ENCODE data around the gene KLHL35. TPM values are rescaled to one million over a fixed set of nuclear protein-coding genes. Genes with fewer than 3 reads are reported as not detected.

KLHL35 gene
- total RNA-seq, 1 experiment from 2014 or later: 0.83 TPM

DNA sequence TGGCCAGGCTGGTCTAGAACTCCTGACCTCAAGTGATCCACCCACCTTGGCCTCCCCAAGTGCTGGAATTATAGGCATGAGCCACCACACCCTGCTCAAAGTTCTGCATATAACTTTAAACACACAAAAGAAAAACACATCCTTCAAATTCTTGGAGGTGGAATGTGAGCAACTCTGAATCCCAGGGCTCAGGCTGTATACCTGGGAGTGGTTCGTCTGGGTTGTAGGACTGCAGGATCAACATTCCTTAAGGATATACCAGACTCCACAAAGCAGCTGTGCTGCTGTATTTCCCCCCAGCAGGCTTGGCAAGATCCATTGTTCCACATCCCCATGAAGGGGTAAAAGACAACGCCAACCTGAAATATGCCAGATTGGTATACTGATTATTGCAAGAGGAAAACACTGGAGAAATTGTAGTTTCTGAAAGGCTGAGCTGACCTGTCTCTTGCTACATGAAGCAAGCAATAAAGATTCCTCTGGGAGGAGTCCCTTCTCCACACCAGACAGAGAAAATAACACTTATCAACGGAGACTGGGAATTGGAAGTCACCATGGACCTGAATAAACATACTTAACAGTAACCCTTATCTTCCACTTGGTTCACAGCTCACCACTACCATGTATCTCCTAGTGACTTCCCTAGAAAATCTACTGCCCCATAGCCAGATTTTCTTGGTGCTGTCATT is 45.9 kb downstream of the KLHL35 start:
- WGBS (ENCODE audit: extremely low coverage, insufficient read length, low lambda C conversion rate): no CpG with 5 or more reads among the region's 3 CpGs
- Histone ChIP-seq H4K5ac (ENCODE audit: insufficient read length, low read depth, low read length) (no peak overlapping the region), H3K56ac (ENCODE audit: insufficient read length, low read depth, low read length) (no peak overlapping the region), H4K20me1 (ENCODE audit: control insufficient read depth, insufficient read depth, insufficient read length) (no peaks in the 10 kb centered on the region), H3K4ac (ENCODE audit: low read depth, low read length) (no peak overlapping the region), H2BK20ac (ENCODE audit: low read depth, low read length, poor library complexity, severe bottlenecking) (no peak overlapping the region), H3K14ac (ENCODE audit: insufficient read depth, low read length) (no peak overlapping the region), H3K23ac (ENCODE audit: insufficient read length, low read depth, low read length) (no peak overlapping the region), H3K4me1 (ENCODE audit: insufficient read depth, low read length) (no peaks in the 10 kb centered on the region; the same call in 1 of the 2 replicates), H4K8ac (replicated peaks; ENCODE audit: insufficient read length, low read depth, low read length) (no peak overlapping the region), H3K18ac (ENCODE audit: insufficient read length, low read depth, low read length) (no peak overlapping the region), H3K79me1 (ENCODE audit: insufficient read depth, low read depth, low read length, poor library complexity, severe bottlenecking) (no peaks in the 10 kb centered on the region), H3K9ac (ENCODE audit: extremely low read depth, insufficient read length, low read length) (no peak overlapping the region), H2AK5ac (ENCODE audit: insufficient read length, low read length) (no peak overlapping the region), H2BK12ac (ENCODE audit: insufficient read length, low read depth, low read length) (no peak overlapping the region), H3K27me3 (ENCODE audit: insufficient read depth, low read length) (no peaks in the 10 kb centered on the region), H2BK5ac (ENCODE audit: insufficient read length, low read length) (no peak overlapping the region), H4K91ac (ENCODE audit: insufficient read length, low read depth, low read length) (no peak overlapping the region), H3K23me2 (ENCODE audit: insufficient read length, low read depth, low read length, poor library complexity, severe bottlenecking) (no peaks in the 10 kb centered on the region), H2BK15ac (ENCODE audit: low read depth, low read length) (no peak overlapping the region), H2AFZ (ENCODE audit: low read length) (no peak overlapping the region), H3K79me2 (ENCODE audit: insufficient read depth, low read length) (no peaks in the 10 kb centered on the region), H2BK120ac (ENCODE audit: low read depth, low read length, poor library complexity, severe bottlenecking) (no peak overlapping the region), H3K4me2 (ENCODE audit: insufficient read depth, insufficient read length, low read length) (no peak overlapping the region), H3K27ac (ENCODE audit: insufficient read length, low read depth, low read length) (no peak overlapping the region), H3K9me3 (ENCODE audit: control insufficient read depth, low read depth, low read length) (no peaks in the 10 kb centered on the region), H3T11ph (ENCODE audit: low read length) (no peak overlapping the region)
- Mint-ChIP-seq H3K36me3 (ENCODE audit: insufficient read depth in 1 of 3, low read depth in 3 of 3) (no peaks in the 10 kb centered on the region), H3K4me1 (peaks cover 9 to 11% of the 10 kb centered on the region in 2 experiments), H3K27ac (no peak overlapping the region), H3K4me3 (no peak overlapping the region), H3K27me3 (ENCODE audit: low read depth) (no peaks in the 10 kb centered on the region; the same call in 1 of the 2 replicates), H3K9me3 (no peaks in the 10 kb centered on the region)
- DNase-seq: peak; percentile 65
- TF ChIP-seq, protein P1, sequence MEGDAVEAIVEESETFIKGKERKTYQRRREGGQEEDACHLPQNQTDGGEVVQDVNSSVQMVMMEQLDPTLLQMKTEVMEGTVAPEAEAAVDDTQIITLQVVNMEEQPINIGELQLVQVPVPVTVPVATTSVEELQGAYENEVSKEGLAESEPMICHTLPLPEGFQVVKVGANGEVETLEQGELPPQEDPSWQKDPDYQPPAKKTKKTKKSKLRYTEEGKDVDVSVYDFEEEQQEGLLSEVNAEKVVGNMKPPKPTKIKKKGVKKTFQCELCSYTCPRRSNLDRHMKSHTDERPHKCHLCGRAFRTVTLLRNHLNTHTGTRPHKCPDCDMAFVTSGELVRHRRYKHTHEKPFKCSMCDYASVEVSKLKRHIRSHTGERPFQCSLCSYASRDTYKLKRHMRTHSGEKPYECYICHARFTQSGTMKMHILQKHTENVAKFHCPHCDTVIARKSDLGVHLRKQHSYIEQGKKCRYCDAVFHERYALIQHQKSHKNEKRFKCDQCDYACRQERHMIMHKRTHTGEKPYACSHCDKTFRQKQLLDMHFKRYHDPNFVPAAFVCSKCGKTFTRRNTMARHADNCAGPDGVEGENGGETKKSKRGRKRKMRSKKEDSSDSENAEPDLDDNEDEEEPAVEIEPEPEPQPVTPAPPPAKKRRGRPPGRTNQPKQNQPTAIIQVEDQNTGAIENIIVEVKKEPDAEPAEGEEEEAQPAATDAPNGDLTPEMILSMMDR (conservative IDR thresholded peaks at IDR 0.05): no peak
